K562 (cell line): ENCODE measurements around the gene VWF. TPM values are rescaled to one million over a fixed set of nuclear protein-coding genes. Genes with fewer than 3 reads are reported as not detected.

Source experiments
- ATAC-seq: fragments of 200-7000 bp; cut with Tn5 transposase; 3 replicates; pipeline ENCODE4 v1.9.1; 2020; ENCODE audit warnings: moderate library complexity
- BruUV-seq: library from RNA; stranded (reverse); fragments of 400-500 nt; replicated peaks from 2 replicates; lab custom pipeline; 2021; lab: Mats Ljungman, UMichigan
- CTCF ChIA-PET: fragments of 300-600 bp; formaldehyde crosslinking; extraction: SDS; loops from one replicate; lab custom pipeline; 2021; ENCODE audit warnings: low intra/inter-chr PET ratio; lab: Yijun Ruan, JAX
- POLR2A ChIA-PET: fragments of 300-600, 350-650 bp; sonication (Branson Sonifier 250); formaldehyde crosslinking; extraction: SDS; loops from one replicate; lab custom pipeline; 2021; ENCODE audit warnings: antibody characterized with exemption, inconsistent platforms; lab: Yijun Ruan, JAX
- DNase-seq, 4 experiments: peaks; one replicate each; pipeline versions ENCODE4 v3.0.0 to v3.0.0-alpha.2; 2011 to 2018; ENCODE audit warnings: low spot score in 3 of 4, mixed read lengths in 3 of 4; ENCODE audit errors: extremely low read depth in 1 of 4
- FAIRE-seq: peaks from 2 replicates; lab custom pipeline; 2011; peaks lifted over from hg19 to GRCh38; lab: Jason Lieb, UNC
- H2AFZ ChIP-seq: 2 replicates; pipeline ENCODE4 v1.6.0; 2011; ENCODE audit warnings: low read depth, low read length, control low read depth, inconsistent platforms
- H3K27ac ChIP-seq: fragments of 200-600 bp; 3 replicates; pipeline ENCODE4 v1.8.0; 2011; ENCODE audit warnings: low read depth, mild to moderate bottlenecking, control low read depth, inconsistent platforms, low read length, moderate library complexity, mixed read lengths; ENCODE audit errors: extremely low read depth
- H3K27me3 ChIP-seq, 2 experiments: fragments of 300-600 bp in 1 of 2; 2 replicates in 1 of 2; 3 replicates in 1 of 2; pipeline versions ENCODE4 v1.6.0 to v1.8.0; 2011; ENCODE audit warnings: inconsistent platforms in 2 of 2, low read length in 2 of 2, mild to moderate bottlenecking in 1 of 2, mixed read lengths in 1 of 2, moderate library complexity in 1 of 2; ENCODE audit not compliant: control insufficient read depth in 2 of 2, insufficient read depth in 2 of 2
- H3K36me3 ChIP-seq: fragments of 300-600 bp; 3 replicates; pipeline ENCODE4 v1.8.0; 2011; ENCODE audit warnings: mild to moderate bottlenecking, low read length, inconsistent platforms; ENCODE audit not compliant: control insufficient read depth, insufficient read depth
- H3K4me1 ChIP-seq, 2 experiments: fragments of 200-600 bp in 1 of 2; replicated peaks in 1 of 2; 2 replicates in 1 of 2; 3 replicates in 1 of 2; pipeline versions ENCODE4 v1.5.1 to v1.8.0; 2011; ENCODE audit warnings: inconsistent platforms in 2 of 2, low read length in 2 of 2, mild to moderate bottlenecking in 1 of 2, mixed read lengths in 1 of 2, moderate library complexity in 1 of 2; ENCODE audit not compliant: control insufficient read depth in 2 of 2, insufficient read depth in 2 of 2
- H3K4me2 ChIP-seq: 2 replicates; pipeline ENCODE4 v1.6.1; 2011; ENCODE audit warnings: low read length, control low read depth, inconsistent platforms, mixed read lengths; ENCODE audit not compliant: insufficient read depth
- H3K4me3 ChIP-seq: fragments of 200-600 bp; sonication (generic), shearing (Covaris generic); 2 replicates; pipeline ENCODE4 v1.5.1; 2016; ENCODE audit warnings: control low read depth, inconsistent platforms
- H3K79me2 ChIP-seq: fragments of 200-600 bp; 3 replicates; pipeline ENCODE4 v1.8.0; 2011; ENCODE audit warnings: low read length, inconsistent platforms; ENCODE audit not compliant: control insufficient read depth, insufficient read depth
- H3K9ac ChIP-seq, 2 experiments: 2 replicates each; pipeline versions ENCODE4 v1.6.0 to v1.6.1; 2011; ENCODE audit warnings: low read depth in 2 of 2, low read length in 2 of 2, control low read depth in 1 of 2, inconsistent platforms in 1 of 2, mild to moderate bottlenecking in 1 of 2, mixed read lengths in 1 of 2; ENCODE audit not compliant: insufficient read depth in 1 of 2
- H3K9me1 ChIP-seq: one replicate; pipeline ENCODE4 v1.6.0; 2011; ENCODE audit warnings: inconsistent platforms, mild to moderate bottlenecking, low read length, moderate library complexity; ENCODE audit not compliant: control insufficient read depth, insufficient read depth
- H3K9me3 ChIP-seq: replicated peaks from 2 replicates; pipeline ENCODE4 v1.5.1; 2011; ENCODE audit warnings: low read depth, low read length, inconsistent platforms; ENCODE audit not compliant: control insufficient read depth, insufficient read depth
- H4K20me1 ChIP-seq: replicated peaks from 2 replicates; pipeline ENCODE4 v1.6.1; 2011; ENCODE audit warnings: low read length, inconsistent platforms, mixed read lengths; ENCODE audit not compliant: control insufficient read depth, insufficient read depth
- ETV5 ChIP-seq: sonication (generic); formaldehyde crosslinking; IDR thresholded peaks from 2 replicates; pipeline ENCODE4 v1.4.0; 2020; ENCODE audit warnings: low read depth, mild to moderate bottlenecking, missing genetic modification reagents
- NR2F6 ChIP-seq: fragments of 450-650 bp; formaldehyde crosslinking; IDR thresholded peaks from 2 replicates; pipeline ENCODE4 v1.4.0; 2020; ENCODE audit warnings: mild to moderate bottlenecking
- ZFP1 ChIP-seq: fragments of 450-650 bp; formaldehyde crosslinking; IDR thresholded peaks from 2 replicates; pipeline ENCODE4 v1.4.0; 2020; ENCODE audit warnings: mild to moderate bottlenecking, mixed read lengths
- ZNF212 ChIP-seq: fragments of 450-650 bp; formaldehyde crosslinking; IDR thresholded peaks from 2 replicates; pipeline ENCODE4 v1.4.0; 2020; ENCODE audit warnings: mild to moderate bottlenecking
- WGBS: fragments of 100-300 bp; shearing (Covaris generic); methylation state at CpG from one replicate; pipeline ENCODE4 v1.1.6; 2016; ENCODE audit warnings: low coverage, mixed read lengths; ENCODE audit not compliant: insufficient coverage; ENCODE audit errors: missing lambda C conversion rate; 5-methylcytosine and 5-hydroxymethylcytosine counted together
- in situ Hi-C: fragments of 300-500 bp; cut with MboI; formaldehyde crosslinking; loops from 4 replicates; pipeline ENCODE4 v1.15.0; 2018; ENCODE audit warnings: inconsistent platforms, mixed read lengths
- intact Hi-C: fragments of 100-400 bp; cut with micrococcal nuclease; formaldehyde crosslinking; loops from 2 replicates; pipeline ENCODE4 v1.14.2; 2022
- polyA plus RNA-seq, 8 experiments: library from polyadenylated mRNA; depleted of rRNA in 4 of 8; stranded (reverse) in 5 of 8; unstranded in 3 of 8; fragments of >200 nt; fragmentation: Nextera tagmentation in 2 of 8; fragmentation: Illumina TruSeq in 1 of 8; extraction: Ambion mirVana in 2 of 8; extraction: Trizol in 1 of 8; gene quantifications; 2 replicates each; pipeline versions ENCODE4 v1.2.1 to v1.2.3, GENCODE V29; 2011 to 2014; ENCODE audit warnings: inconsistent platforms in 1 of 8, missing spikeins in 1 of 8
- total RNA-seq, 7 experiments: library from RNA; depleted of rRNA in 6 of 7; stranded (reverse); fragments of >200 nt in 6 of 7; fragmentation: Illumina TruSeq in 2 of 7; extraction: Trizol in 2 of 7; gene quantifications; 2 replicates each; pipeline versions ENCODE4 v1.2.1 to v1.2.3, GENCODE V29; 2011 to 2021; ENCODE audit warnings: low replicate concordance in 1 of 7
- TF ChIP-seq, protein P1 (sequence below): fragments of 200-600 bp; sonication (generic); IDR thresholded peaks from one replicate; pipeline ENCODE4 v1.6.1; 2012; ENCODE audit warnings: mild to moderate bottlenecking, low read depth, low read length, inconsistent platforms

The VWF gene
- total and polyA plus RNA-seq, 9 of the 15 experiments (the other 6 are each of a cell fraction or from before 2014, with no cell fraction given) = 0.53 TPM; not detected in 8

DNA sequence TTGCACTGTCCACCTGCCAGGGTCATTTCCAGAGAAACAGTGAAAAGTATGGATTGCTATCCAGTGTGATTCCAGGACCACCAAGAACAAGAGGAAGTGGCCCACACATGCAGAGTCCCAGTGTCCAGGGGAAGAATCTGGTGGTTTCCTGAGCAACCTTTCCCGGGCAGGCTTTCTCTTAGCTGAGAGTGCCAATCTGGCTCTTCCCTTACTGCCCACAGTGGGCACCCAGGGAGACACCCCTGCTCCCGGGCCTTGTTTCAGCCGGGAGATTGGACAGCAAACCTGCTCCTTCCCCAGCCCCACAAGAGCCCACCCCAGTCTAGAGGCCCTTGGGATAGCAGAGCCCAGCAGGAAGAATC, 62.1 kb downstream of the VWF start:
- Histone ChIP-seq H3K36me3 (no peaks in the 10 kb centered on the region), H3K4me3 (no peak overlapping the region), H3K27ac (no peak overlapping the region), H3K27me3 (peaks cover 4 to 34% of the 10 kb centered on the region in 2 experiments; a peak in 3 of 5 replicates), H3K79me2 (no peaks in the 10 kb centered on the region), H3K9me1 (no peaks in the 10 kb centered on the region), H3K4me1 (peaks cover 0 to 4% of the 10 kb centered on the region in 2 experiments; a peak in 1 of 5 replicates), H3K4me2 (no peak overlapping the region), H3K9ac (no peak overlapping the region), H3K9me3 (no peaks in the 10 kb centered on the region), H2AFZ (no peak overlapping the region), H4K20me1 (no peaks in the 10 kb centered on the region)
- ChIA-PET POLR2A (no interaction called here), CTCF (interaction anchor here (2.0 kb wide), 1 partner anchor 216 kb away, joined by 14 read pairs; no protein-coding TSS in a partner anchor)
- WGBS = 0% methylated on average over 3 of the region's 3 CpGs
- BruUV-seq = no TSS peak
- no peak for DNase-seq
- no peak for FAIRE-seq
- intact Hi-C loops (loop anchor here (2.0 kb wide), 1 partner anchor 132 kb away; no protein-coding TSS in a partner anchor), in situ Hi-C loops (loop anchor here (10.0 to 25.0 kb wide), 2 partner anchors 132 to 400 kb away; partner anchors contain the start of genes TAPBPL and VAMP1)
- TF ChIP-seq, protein P1, sequence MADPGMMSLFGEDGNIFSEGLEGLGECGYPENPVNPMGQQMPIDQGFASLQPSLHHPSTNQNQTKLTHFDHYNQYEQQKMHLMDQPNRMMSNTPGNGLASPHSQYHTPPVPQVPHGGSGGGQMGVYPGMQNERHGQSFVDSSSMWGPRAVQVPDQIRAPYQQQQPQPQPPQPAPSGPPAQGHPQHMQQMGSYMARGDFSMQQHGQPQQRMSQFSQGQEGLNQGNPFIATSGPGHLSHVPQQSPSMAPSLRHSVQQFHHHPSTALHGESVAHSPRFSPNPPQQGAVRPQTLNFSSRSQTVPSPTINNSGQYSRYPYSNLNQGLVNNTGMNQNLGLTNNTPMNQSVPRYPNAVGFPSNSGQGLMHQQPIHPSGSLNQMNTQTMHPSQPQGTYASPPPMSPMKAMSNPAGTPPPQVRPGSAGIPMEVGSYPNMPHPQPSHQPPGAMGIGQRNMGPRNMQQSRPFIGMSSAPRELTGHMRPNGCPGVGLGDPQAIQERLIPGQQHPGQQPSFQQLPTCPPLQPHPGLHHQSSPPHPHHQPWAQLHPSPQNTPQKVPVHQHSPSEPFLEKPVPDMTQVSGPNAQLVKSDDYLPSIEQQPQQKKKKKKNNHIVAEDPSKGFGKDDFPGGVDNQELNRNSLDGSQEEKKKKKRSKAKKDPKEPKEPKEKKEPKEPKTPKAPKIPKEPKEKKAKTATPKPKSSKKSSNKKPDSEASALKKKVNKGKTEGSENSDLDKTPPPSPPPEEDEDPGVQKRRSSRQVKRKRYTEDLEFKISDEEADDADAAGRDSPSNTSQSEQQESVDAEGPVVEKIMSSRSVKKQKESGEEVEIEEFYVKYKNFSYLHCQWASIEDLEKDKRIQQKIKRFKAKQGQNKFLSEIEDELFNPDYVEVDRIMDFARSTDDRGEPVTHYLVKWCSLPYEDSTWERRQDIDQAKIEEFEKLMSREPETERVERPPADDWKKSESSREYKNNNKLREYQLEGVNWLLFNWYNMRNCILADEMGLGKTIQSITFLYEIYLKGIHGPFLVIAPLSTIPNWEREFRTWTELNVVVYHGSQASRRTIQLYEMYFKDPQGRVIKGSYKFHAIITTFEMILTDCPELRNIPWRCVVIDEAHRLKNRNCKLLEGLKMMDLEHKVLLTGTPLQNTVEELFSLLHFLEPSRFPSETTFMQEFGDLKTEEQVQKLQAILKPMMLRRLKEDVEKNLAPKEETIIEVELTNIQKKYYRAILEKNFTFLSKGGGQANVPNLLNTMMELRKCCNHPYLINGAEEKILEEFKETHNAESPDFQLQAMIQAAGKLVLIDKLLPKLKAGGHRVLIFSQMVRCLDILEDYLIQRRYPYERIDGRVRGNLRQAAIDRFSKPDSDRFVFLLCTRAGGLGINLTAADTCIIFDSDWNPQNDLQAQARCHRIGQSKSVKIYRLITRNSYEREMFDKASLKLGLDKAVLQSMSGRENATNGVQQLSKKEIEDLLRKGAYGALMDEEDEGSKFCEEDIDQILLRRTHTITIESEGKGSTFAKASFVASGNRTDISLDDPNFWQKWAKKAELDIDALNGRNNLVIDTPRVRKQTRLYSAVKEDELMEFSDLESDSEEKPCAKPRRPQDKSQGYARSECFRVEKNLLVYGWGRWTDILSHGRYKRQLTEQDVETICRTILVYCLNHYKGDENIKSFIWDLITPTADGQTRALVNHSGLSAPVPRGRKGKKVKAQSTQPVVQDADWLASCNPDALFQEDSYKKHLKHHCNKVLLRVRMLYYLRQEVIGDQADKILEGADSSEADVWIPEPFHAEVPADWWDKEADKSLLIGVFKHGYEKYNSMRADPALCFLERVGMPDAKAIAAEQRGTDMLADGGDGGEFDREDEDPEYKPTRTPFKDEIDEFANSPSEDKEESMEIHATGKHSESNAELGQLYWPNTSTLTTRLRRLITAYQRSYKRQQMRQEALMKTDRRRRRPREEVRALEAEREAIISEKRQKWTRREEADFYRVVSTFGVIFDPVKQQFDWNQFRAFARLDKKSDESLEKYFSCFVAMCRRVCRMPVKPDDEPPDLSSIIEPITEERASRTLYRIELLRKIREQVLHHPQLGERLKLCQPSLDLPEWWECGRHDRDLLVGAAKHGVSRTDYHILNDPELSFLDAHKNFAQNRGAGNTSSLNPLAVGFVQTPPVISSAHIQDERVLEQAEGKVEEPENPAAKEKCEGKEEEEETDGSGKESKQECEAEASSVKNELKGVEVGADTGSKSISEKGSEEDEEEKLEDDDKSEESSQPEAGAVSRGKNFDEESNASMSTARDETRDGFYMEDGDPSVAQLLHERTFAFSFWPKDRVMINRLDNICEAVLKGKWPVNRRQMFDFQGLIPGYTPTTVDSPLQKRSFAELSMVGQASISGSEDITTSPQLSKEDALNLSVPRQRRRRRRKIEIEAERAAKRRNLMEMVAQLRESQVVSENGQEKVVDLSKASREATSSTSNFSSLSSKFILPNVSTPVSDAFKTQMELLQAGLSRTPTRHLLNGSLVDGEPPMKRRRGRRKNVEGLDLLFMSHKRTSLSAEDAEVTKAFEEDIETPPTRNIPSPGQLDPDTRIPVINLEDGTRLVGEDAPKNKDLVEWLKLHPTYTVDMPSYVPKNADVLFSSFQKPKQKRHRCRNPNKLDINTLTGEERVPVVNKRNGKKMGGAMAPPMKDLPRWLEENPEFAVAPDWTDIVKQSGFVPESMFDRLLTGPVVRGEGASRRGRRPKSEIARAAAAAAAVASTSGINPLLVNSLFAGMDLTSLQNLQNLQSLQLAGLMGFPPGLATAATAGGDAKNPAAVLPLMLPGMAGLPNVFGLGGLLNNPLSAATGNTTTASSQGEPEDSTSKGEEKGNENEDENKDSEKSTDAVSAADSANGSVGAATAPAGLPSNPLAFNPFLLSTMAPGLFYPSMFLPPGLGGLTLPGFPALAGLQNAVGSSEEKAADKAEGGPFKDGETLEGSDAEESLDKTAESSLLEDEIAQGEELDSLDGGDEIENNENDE = no peak
- no peak for TF ChIP-seq NR2F6 (CRISPR knock-in tag)
- no peak for TF ChIP-seq ETV5 (CRISPR knock-in tag)
- TF ChIP-seq ZNF212 (CRISPR knock-in tag) = no peak
- no peak for TF ChIP-seq ZFP1
- no peak for ATAC-seq
